Endothelial cell of umbilical vein (primary cell): ENCODE measurements around the gene IGSF9. TPM values are rescaled to one million over a fixed set of nuclear protein-coding genes. Genes with fewer than 3 reads are reported as not detected.

Experiments used
- BruUV-seq: library from RNA; stranded (reverse); fragments of 400-500 nt; replicated peaks from 2 replicates; lab custom pipeline; 2021; lab: Mats Ljungman, UMichigan
- CTCF ChIA-PET: fragments of 300-600, 350-600 bp; sonication (Branson Sonifier 250); formaldehyde crosslinking; loops from one replicate; lab custom pipeline; 2021; ENCODE audit warnings: antibody characterized with exemption, inconsistent platforms; lab: Charles Lee
- POLR2A ChIA-PET: fragments of 300-600, 350-600 bp; sonication (Branson Sonifier 250); formaldehyde crosslinking; loops from one replicate; lab custom pipeline; 2021; ENCODE audit warnings: antibody characterized with exemption, inconsistent platforms; lab: Charles Lee
- DNase-seq: peaks from one replicate; pipeline ENCODE4 v3.0.0-alpha.2; 2011; ENCODE audit warnings: low read depth, low spot score
- FAIRE-seq: peaks from 2 replicates; lab custom pipeline; 2011; peaks lifted over from hg19 to GRCh38; lab: Jason Lieb, UNC
- H2AFZ ChIP-seq: 2 replicates; pipeline ENCODE4 v1.6.0; 2012; ENCODE audit warnings: low read depth, low read length, control low read depth, inconsistent platforms
- H3K27ac ChIP-seq: 2 replicates; pipeline ENCODE4 v1.5.1; 2011; ENCODE audit warnings: low read depth, mild to moderate bottlenecking, control low read depth, low read length, moderate library complexity; ENCODE audit not compliant: insufficient read depth
- H3K27me3 ChIP-seq, 2 experiments: 2 replicates each; pipeline versions ENCODE4 v1.6.0 to v1.6.1; 2011; ENCODE audit warnings: low read length in 2 of 2, mixed read lengths in 1 of 2; ENCODE audit not compliant: control insufficient read depth in 2 of 2, insufficient read depth in 2 of 2
- H3K36me3 ChIP-seq, 2 experiments: 2 replicates in 1 of 2; 3 replicates in 1 of 2; pipeline ENCODE4 v1.5.1; 2011; ENCODE audit warnings: low read length in 2 of 2, mild to moderate bottlenecking in 1 of 2, moderate library complexity in 1 of 2; ENCODE audit not compliant: control insufficient read depth in 2 of 2, insufficient read depth in 2 of 2; ENCODE audit errors: extremely low read depth in 1 of 2
- H3K4me1 ChIP-seq: 3 replicates; pipeline ENCODE4 v1.5.1; 2011; ENCODE audit warnings: mild to moderate bottlenecking, low read length; ENCODE audit not compliant: control insufficient read depth, insufficient read depth; ENCODE audit errors: extremely low read depth
- H3K4me2 ChIP-seq: 2 replicates; pipeline ENCODE4 v1.6.1; 2011; ENCODE audit warnings: low read length, control low read depth, mixed read lengths; ENCODE audit not compliant: insufficient read depth
- H3K4me3 ChIP-seq, 3 experiments: fragments of 200-600 bp in 1 of 3; sonication (generic), shearing (Covaris generic) in 1 of 3; replicated peaks in 1 of 3; 2 replicates each; pipeline ENCODE4 v1.5.1; 2011 to 2016; ENCODE audit warnings: control low read depth in 3 of 3, low read length in 3 of 3, mild to moderate bottlenecking in 2 of 3, inconsistent platforms in 1 of 3, low read depth in 1 of 3, moderate library complexity in 1 of 3; ENCODE audit not compliant: insufficient read depth in 1 of 3
- H3K79me2 ChIP-seq: 2 replicates; pipeline ENCODE4 v1.6.0; 2012; ENCODE audit warnings: low read length, inconsistent platforms; ENCODE audit not compliant: control insufficient read depth, insufficient read depth
- H3K9ac ChIP-seq: replicated peaks from 2 replicates; pipeline ENCODE3; 2011; ENCODE audit warnings: low read length, control low read depth; ENCODE audit not compliant: insufficient read depth; ENCODE audit errors: extremely low read depth
- H3K9me1 ChIP-seq: replicated peaks from 3 replicates; pipeline ENCODE4 v1.6.0; 2011; ENCODE audit warnings: mild to moderate bottlenecking, low read length; ENCODE audit not compliant: control insufficient read depth, insufficient read depth; ENCODE audit errors: extremely low read depth
- H3K9me3 ChIP-seq: replicated peaks from 2 replicates; pipeline ENCODE4 v1.5.1; 2012; ENCODE audit warnings: low read length, inconsistent platforms; ENCODE audit not compliant: control insufficient read depth, insufficient read depth
- H4K20me1 ChIP-seq: replicated peaks from 2 replicates; pipeline ENCODE3; 2011; ENCODE audit warnings: mild to moderate bottlenecking, low read length; ENCODE audit not compliant: control insufficient read depth, insufficient read depth; ENCODE audit errors: extremely low read depth
- EZH2 ChIP-seq: IDR thresholded peaks from 2 replicates; pipeline ENCODE4 v1.6.1; 2012; ENCODE audit warnings: borderline replicate concordance, low read depth, mild to moderate bottlenecking, moderate library complexity, low read length, inconsistent platforms; ENCODE audit not compliant: severe bottlenecking
- FOS ChIP-seq: IDR thresholded peaks from 2 replicates; pipeline ENCODE4 v1.6.1; 2011; ENCODE audit warnings: mild to moderate bottlenecking, low read length, moderate library complexity, borderline replicate concordance; ENCODE audit not compliant: insufficient read depth
- GATA2 ChIP-seq: IDR thresholded peaks from 2 replicates; pipeline ENCODE4 v1.7.0; 2011; ENCODE audit warnings: low read depth, mild to moderate bottlenecking, moderate library complexity, mixed read lengths, low read length; ENCODE audit not compliant: insufficient read length, insufficient read depth
- JUN ChIP-seq: IDR thresholded peaks from 2 replicates; pipeline ENCODE4 v1.6.1; 2011; ENCODE audit warnings: borderline replicate concordance, low read depth; ENCODE audit not compliant: insufficient read length, insufficient read depth
- MYC ChIP-seq: IDR thresholded peaks from one replicate; pipeline ENCODE4 v1.6.1; 2011; ENCODE audit warnings: mild to moderate bottlenecking, low read depth, low read length
- POLR2A ChIP-seq: IDR thresholded peaks from 2 replicates; pipeline ENCODE4 v1.6.1; 2012; ENCODE audit warnings: low read depth, mild to moderate bottlenecking, control low read depth, low read length
- POLR2AphosphoS5 ChIP-seq: IDR thresholded peaks from 2 replicates; pipeline ENCODE4 v1.6.1; 2012; ENCODE audit warnings: low read depth, mild to moderate bottlenecking, control low read depth, low read length, moderate library complexity; ENCODE audit not compliant: insufficient read depth
- dilution Hi-C: fragments of 300-500 bp; cut with MboI; formaldehyde crosslinking; loops from one replicate; pipeline ENCODE4 v1.15.0; 2019; ENCODE audit warnings: low sequenced_read_pairs; ENCODE audit not compliant: extremely low pct_ligation_motif_present
- intact Hi-C: fragments of 100-400 bp; cut with micrococcal nuclease; formaldehyde crosslinking; loops from one replicate; pipeline ENCODE4 v1.10.0; 2022
- polyA plus RNA-seq, 4 experiments: library from polyadenylated mRNA; depleted of rRNA in 3 of 4; stranded (reverse) in 3 of 4; unstranded in 1 of 4; fragments of >200 nt; gene quantifications; 2 replicates each; pipeline versions ENCODE4 v1.2.1 to v1.2.3, GENCODE V29; 2011 to 2012; ENCODE audit warnings: missing spikeins in 1 of 4
- total RNA-seq: library from RNA; stranded (reverse); gene quantifications from 2 replicates; pipeline ENCODE4 v1.2.3, GENCODE V29; 2021
- TF ChIP-seq, protein P1 (sequence below), 2 donors: IDR thresholded peaks; 1 replicate in 1 of 2; 2 replicates in 1 of 2; pipeline ENCODE4 v1.5.1; 2011; ENCODE audit warnings: low read length in 2 of 2, mild to moderate bottlenecking in 2 of 2, moderate library complexity in 2 of 2, control low read depth in 1 of 2, inconsistent platforms in 1 of 2, low read depth in 1 of 2; ENCODE audit not compliant: insufficient read depth in 1 of 2; ENCODE audit errors: extremely low read depth in 1 of 2
- TF ChIP-seq, protein P2 (sequence below): IDR thresholded peaks from 2 replicates; pipeline ENCODE4 v1.6.1; 2011; ENCODE audit not compliant: insufficient read depth, insufficient read length

The IGSF9 gene
- total and polyA plus RNA-seq, 2 donors (not counting 3 experiments of a cell fraction or from before 2014, with no cell fraction given): 0.15 TPM

DNA sequence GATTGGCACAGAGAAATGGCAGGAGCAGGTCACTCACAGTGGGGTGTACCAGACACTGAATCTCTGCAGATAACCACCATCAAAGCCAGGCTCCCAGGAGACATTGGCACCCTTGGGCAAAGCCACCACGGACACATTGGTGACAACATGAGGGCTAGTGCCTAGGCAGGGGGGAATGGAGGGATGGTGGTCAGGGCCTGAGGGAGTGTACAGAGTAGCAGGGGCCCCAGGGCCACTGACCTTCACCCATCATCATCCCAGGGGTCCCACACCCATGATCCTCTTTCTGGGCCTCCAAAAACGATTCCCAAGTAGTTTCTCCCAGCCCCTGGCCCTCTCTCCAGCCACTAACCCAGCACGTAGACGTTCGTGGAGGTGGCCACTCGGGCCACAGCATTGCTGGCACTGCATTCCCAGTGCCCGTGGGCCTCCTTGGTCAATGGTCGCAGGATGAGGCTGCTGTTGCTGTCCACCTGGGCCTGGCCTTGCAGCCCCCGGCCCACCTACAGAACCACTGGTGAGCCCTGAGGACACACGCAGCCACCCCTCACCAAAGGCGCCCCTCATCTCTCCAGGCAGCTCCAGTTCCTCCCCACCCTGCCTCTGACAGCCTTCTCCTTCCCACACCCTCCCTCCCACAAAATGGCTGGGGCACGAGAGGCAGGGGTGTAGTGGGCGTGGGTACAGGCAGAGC lies 14.2 kb downstream of the IGSF9 start:
- Histone ChIP-seq H3K9ac (no peak overlapping the region), H3K36me3 (no peaks in the 10 kb centered on the region), H3K4me2 (no peak overlapping the region), H3K4me3 (no peak overlapping the region), H3K27ac (no peak overlapping the region), H3K79me2 (no peaks in the 10 kb centered on the region), H3K27me3 (peaks cover 0 to 4% of the 10 kb centered on the region in 2 experiments), H3K4me1 (no peaks in the 10 kb centered on the region), H2AFZ (no peak overlapping the region), H4K20me1 (no peaks in the 10 kb centered on the region), H3K9me1 (no peaks in the 10 kb centered on the region), H3K9me3 (no peaks in the 10 kb centered on the region)
- ChIA-PET POLR2A (no interaction called here), CTCF (interaction anchor here (1.0 to 2.0 kb wide), 3 partner anchors 65 to 77 kb away, joined by 3 to 9 read pairs (median 6); no protein-coding TSS in a partner anchor)
- DNase-seq (no peak), FAIRE-seq (no peak)
- BruUV-seq: no TSS peak
- intact Hi-C loops (no loop called here), dilution Hi-C loops (no loop called here)
- TF ChIP-seq, protein P1, sequence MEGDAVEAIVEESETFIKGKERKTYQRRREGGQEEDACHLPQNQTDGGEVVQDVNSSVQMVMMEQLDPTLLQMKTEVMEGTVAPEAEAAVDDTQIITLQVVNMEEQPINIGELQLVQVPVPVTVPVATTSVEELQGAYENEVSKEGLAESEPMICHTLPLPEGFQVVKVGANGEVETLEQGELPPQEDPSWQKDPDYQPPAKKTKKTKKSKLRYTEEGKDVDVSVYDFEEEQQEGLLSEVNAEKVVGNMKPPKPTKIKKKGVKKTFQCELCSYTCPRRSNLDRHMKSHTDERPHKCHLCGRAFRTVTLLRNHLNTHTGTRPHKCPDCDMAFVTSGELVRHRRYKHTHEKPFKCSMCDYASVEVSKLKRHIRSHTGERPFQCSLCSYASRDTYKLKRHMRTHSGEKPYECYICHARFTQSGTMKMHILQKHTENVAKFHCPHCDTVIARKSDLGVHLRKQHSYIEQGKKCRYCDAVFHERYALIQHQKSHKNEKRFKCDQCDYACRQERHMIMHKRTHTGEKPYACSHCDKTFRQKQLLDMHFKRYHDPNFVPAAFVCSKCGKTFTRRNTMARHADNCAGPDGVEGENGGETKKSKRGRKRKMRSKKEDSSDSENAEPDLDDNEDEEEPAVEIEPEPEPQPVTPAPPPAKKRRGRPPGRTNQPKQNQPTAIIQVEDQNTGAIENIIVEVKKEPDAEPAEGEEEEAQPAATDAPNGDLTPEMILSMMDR (IDR thresholded peaks at IDR 0.05; ENCODE audit: extremely low read depth in 1 of 2, insufficient read depth in 1 of 2, low read depth in 1 of 2, low read length in 2 of 2): no peak

DNA sequence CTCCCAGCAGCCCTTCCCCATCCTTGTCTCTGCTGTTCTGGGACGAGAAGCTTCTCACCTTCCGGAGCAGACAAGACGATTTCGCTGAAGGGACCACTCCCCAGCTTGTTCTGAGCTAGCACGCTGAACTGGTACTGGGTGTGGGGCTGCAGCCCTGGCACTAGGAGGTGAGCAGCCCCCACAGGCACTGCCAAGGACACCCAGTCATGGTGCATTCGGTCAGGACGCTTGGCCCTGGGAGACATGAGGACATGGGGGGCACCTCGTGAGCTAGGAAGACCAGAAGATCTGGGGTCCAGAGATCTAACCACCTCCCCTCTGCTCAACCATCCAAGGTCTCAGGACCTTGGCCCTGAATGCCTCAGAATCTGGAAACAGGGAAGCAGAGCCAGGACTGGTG lies 14.8 kb downstream of the IGSF9 start:
- Histone ChIP-seq H3K36me3 (no peaks in the 10 kb centered on the region), H3K4me1 (peaks cover 4% of the 10 kb centered on the region), H3K4me3 (no peak overlapping the region), H3K9me1 (no peaks in the 10 kb centered on the region), H3K27me3 (peaks cover 0 to 4% of the 10 kb centered on the region in 2 experiments), H4K20me1 (no peaks in the 10 kb centered on the region), H3K9me3 (no peaks in the 10 kb centered on the region), H2AFZ (no peak overlapping the region), H3K79me2 (no peaks in the 10 kb centered on the region), H3K9ac (no peak overlapping the region), H3K4me2 (no peak overlapping the region), H3K27ac (no peak overlapping the region)
- DNase-seq: no peak
- CTCF ChIA-PET: interaction anchor here (1.6 to 2.0 kb wide), 2 partner anchors 76 to 77 kb away, joined by 6 to 9 read pairs; no protein-coding TSS in a partner anchor
- FAIRE-seq: no peak
- POLR2A ChIA-PET: no interaction called here
- BruUV-seq: no TSS peak
- intact Hi-C loops (no loop called here), dilution Hi-C loops (no loop called here)
- no peak for TF ChIP-seq MYC
- TF ChIP-seq, protein P1 (IDR thresholded peaks at IDR 0.05; ENCODE audit: extremely low read depth in 1 of 2, insufficient read depth in 1 of 2, low read depth in 1 of 2, low read length in 2 of 2): no peak
- TF ChIP-seq, protein P2, sequence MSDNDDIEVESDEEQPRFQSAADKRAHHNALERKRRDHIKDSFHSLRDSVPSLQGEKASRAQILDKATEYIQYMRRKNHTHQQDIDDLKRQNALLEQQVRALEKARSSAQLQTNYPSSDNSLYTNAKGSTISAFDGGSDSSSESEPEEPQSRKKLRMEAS: no peak
- TF ChIP-seq POLR2A: no peak
- TF ChIP-seq EZH2: no peak
- TF ChIP-seq JUN: no peak
- TF ChIP-seq GATA2: no peak
- TF ChIP-seq POLR2AphosphoS5: no peak
- TF ChIP-seq FOS: no peak
